Glomerular visceral epithelial cell (primary cell): Measurements from ENCODE around the gene CADPS.

ENCODE experiments used
- DNase-seq: peaks from one replicate; pipeline ENCODE4 v3.0.0-alpha.2; 2016; ENCODE audit errors: extremely low spot score

Gene CADPS

DNA sequence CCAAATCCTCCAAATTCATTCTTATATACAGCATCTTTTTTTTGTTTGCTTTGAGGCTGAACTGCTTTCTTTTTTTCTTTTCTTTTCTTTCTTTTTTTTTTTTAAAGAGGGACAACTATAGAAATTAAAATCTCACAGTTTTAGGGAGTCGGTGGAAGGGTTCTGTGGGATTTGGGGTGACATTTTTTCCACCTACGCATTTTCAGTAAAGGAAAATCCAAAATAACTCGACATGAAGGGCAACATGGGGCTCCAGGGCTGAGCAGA lies 498.8 kb downstream of the CADPS start:
- DNase-seq: no peak

DNA sequence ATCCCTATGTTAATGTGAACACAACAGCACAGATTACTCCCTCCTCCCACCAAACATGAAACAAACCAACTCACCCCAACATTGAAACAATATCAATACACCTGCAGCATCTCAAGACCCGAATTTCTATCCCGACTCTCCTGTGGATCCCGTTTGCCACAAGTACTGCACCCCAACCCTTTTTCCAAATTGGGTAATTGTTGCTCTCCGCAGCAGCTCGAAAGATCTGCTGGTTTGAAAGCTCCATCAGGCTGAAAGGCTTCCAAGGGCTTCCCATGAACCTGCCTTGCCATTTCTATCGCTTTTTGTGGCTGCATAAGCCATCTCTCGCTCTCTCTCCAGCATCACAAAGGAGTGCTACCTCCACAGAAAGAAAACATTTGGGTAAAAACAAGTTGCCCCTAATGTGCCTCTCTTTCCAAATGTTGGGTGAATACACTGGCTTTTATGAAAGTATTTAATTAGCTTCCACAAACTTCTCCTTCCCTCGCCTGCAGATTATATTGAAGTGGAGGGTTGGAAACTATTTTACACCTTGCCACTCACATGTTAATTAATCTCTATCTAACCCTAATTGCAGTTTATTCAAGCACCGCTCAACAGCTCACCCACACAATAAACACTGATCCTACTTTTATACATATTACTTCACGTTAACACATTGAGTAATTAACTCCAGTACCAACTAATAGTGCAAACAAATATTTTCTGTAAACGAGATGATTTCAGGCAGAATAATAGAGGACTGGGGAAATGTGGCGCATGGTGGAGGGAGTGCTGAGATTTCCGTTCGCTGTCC lies 499.4 kb downstream of the CADPS start:
- DNase-seq: no peak

DNA sequence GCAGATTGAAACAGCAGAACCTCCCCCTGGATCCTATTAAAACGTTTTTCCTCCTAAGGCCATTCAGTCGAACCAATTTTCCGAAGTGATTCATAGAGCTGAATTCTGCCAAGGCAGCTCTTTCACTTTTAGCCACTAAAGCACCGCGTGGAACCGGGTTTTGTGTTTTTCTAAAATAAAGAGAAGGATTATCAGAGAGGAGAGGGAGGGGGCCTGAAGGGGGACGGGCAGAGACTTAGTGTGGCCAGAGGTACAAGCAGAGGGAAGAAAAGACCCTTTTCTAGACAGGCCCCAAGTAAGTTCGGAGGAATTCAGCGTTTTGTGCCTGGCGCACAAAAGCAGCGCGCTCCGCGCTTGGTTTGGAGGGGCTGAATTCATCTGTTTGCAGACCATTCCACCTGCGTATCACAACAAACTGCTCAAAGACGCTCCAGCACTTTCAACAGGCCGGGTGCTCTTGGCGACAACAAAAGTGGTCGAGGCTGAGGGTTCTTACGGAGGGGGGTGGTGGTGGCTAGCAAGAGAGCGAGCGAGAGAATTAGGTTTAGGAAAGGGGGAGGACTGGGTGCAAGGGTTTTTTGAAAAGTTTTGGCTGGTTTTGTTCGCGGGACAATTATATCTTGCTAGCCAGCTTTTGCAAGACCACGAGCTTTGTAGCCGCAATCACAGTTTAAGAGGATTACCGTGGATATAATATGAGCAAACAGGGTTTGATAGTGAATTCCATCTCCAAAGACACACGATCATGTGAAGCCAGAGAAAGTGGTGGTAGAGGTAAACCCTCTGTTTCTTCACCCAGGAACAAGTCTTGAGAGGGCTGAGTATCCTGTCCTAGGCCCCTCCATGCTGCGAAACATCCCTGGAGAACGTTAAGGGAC lies 500.6 kb downstream of the CADPS start:
- DNase-seq: no peak

DNA sequence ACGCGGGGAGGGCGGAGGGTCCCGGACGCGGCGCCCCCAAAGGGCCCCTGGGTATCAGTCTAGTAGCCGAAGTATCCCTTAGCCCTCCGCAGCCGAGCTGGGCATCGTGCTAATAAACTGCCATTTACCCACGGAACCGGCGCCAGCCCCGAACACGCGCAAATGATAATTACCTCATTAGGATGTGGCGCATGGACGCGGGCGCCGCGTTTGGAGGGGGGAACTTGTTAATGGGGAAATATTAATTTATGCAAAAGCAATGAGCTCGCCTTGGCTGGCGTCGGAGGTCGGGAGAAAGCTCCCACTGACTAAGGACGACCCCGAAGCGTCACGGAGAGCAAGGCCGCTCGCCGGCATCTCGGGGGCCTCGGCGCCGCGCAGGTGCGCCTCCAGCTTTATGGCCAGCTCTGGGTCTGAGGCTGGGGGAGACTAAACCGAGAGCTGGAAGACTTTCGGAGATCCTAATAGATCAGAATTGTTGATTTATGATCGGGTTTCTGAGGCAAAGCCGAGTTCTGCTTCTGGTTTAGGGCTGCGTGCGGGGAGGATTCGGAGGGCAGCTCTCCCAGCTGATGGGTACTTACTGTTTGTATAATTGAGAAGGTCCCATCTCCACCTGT lies 501.4 kb downstream of the CADPS start:
- DNase-seq: no peak

DNA sequence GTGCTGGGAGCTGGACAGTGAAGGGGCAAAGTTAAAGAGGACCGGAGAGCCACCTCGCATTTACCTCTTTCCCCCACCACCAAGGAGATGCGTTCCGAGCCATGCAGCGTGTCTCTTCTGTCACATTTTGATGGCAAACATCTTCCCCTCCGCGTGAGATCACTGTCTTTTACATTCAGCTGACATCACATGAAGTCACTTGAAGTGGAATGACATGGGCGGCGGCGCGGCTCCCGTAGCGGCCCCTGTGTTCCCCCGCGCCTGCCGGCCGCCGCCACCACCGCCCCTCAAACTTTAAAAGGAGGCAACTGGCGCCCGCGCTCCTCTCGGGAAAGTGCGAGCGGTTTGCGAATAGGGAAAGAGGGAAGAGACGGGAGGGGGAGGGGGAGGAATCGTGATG lies 502.0 kb downstream of the CADPS start, which contains the start of gene FEZF2:
TSS of gene FEZF2 (minus strand) at position 336 of the 400 bp plus-strand sequence. CDS start 682 bp downstream, outside the sequence.
- no peak for DNase-seq

DNA sequence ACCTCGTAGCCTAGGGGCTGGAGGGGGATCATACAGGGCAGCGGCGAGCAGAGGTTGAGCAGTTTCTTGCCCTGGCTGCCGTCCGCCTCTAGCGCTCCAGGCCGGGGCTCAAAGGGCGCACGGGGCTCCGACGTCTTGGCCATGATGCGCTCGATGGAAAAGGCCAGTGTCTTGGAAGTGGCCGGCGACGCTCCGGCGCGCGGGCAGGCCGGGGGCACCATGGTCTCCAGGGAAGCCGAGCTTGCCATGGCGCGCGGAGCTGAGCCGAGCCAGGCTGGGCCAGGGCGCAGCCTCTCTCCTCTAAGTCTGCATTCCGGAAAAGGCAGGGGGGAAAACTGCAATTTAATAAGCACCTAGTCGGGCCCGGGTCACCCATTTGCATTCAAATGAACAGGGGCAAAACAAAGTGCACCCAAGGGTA lies 502.6 kb downstream of the CADPS start:
- no peak for DNase-seq

DNA sequence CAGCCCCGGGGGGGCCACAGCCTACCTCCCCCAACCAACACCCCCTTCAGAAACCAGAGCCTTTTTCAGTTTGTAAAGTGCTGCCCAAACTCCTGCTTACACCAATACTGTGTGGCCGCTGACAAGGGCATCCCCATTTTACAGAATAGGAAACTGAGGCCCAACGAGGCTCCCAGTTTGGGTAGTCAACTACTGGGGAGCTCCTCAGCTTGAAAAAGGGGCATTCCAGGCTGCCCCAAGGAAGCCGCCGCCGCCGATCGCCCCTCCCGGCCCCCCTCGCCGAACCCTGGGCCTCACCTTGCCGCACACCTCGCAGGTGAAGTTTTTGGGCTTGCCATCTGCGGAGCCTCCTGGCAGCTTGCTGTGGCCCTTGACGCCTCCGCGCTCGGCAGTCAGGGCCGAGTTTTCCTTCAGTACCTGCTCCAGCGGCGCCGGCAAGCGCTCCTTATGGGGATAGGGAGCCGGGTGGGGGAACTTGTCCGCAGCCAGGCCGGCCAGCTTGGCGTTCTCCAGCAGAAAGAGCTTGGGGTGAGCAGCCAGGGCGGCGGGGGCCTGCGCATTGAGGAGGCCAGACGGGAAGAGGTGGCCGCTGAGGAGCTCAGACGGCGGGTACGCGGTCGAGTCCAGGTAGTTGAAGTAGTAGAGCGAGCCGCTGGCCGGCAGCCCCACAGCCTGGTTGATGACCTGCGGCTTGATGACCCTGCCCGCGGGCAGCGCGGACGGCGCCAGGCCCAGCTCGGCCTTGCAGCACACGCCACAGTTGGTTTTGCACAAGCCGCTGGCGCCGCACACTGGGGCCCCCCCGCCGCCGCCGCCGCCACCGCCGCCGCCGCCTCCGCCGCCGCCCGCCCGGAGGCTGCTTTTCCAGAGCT lies 503.3 kb downstream of the CADPS start:
- no peak for DNase-seq

DNA sequence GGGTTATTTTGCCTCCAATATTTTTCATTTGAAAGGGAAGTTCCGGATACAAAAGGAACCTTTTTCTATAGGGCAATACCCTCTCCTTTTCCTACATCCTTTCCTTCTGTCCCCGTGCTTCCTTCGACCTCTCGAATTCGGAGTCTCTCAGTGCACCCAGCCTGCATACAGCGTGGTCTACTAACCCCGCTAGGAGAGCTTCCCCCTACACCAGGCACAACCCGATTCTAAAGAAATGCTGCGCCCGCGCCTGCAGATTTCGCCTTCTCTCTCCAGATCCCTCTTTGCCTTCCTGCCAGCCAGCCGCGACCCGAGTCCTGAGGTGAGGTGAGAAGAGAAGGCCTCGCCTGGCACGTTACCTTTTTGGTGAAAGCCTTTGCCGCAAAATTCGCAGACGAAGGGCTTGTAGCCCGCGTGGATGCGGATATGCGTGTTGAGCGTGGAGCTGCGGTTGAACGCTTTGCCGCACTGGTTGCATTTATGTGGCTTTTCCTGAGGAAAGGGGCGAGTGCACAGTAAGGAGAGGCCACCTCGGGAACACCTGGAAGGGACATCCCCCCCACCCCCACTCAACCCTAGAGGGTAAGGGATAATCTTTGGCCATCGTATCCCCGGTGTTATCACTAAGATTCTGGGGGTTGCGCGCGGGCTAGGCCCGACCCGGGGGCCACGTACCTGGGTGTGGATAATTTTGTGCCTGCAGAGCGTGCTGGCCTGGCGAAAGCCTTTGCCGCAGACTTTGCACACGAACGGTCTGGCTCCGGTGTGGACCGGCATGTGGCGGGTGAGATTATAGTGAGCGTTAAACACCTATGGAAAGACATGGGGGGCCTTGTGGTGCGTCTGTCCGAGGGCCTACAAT lies 504.1 kb downstream of the CADPS start:
- DNase-seq: no peak

DNA sequence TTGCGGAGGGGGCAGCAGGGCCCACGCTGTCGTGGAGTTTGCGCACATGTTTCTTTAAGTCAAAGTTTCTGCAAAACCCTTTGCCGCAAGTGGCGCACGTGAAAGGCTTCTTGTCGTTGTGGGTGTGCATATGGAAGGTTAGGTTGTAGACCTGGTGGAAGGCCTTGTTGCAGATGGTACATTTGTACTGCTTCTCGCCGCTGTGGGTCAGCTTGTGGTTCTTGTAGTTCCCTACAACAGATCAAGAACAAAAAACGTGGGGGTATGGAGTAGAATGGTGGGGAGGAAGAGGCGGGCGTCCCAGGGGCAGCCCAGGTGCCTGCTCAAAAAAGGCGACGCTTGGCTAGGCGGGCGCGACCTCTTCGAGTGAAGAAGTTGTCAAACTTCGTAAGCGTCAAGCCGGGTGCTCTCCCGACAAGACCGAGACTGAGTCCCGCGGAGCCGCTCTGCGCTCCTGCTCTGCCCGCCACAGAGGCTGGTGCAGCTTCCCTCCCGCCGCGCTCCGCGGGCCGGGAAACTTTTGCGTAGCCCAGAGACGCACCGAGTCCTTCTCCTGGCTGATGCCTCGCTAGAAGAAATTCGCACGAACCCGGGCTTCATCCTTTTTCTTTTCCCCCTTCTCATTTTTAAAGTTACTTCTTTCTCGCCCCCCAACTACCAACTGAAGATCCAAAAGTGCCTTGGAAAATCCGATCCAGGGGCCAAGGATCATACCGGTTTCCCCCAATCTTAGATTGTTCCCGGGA lies 504.9 kb downstream of the CADPS start:
- no peak for DNase-seq

DNA sequence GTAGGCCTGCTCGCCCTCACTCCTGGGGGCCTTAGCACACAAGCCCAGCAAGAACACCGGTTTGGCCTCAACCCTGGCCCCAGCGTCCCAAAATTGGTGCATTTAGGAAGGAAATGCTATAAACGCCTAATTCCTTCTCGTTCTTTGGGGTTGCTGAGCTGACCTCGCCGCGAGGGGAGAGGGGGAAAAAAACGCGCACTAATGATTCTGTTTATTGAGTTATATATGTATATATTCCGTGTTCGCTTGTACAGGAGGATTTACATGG lies 505.8 kb downstream of the CADPS start:
- DNase-seq: no peak

DNA sequence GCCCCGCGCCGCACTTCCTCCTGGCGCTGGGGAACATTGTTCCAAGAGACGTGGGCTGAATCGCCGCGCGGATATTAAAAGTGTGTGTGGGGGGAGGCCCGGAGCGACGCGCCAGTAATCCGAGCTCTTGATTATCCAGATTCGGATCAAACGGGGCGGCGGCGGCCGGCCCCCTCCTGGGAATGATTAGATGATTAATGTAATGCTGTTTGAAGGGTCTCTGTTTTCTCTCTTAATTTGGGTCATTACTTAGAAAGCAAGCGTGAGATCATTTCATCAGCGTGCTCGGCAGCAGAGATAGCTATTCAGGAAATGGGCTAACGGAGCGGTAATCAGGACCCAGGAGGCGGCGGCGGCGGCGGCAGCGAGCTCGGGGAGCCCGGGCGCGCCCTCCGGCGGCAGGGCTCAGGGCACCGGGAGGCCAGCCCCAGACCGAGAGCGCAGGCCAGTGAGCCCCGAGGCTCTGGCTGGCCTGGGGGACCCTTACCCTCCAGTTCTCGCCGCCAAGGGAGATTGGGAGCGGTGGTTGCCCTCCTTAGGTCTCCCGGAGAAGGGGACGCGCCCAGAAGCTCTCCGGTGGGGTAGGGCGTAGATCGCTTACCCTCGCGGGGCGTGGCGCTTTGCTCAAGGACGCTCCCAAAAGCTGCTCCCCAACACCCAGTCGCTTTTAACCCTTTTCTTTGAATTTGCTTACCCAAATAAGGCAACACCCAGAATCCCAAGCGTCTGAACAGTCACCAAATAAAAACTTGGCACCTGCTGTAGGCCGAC lies 506.3 kb downstream of the CADPS start:
- no peak for DNase-seq

DNA sequence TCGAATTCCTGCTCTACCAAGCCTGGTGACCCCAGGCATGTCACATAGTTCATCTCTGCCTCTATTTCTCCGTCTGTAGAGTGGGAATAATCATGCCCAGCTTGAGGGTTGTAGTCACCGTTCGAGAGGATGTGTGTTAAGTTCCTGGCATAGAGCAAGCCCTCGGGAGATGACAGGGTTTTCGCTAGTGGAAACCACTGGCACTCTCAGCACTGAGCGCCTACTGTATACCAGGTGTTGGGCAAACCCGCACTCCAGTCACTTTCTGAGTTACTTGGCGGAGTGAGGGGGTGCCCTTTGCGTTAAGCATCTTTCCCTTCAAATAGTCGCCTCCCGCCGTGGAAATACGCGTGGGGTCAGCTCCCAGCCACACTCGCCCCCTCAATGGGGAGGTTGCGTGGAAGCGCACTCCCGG lies 506.9 kb downstream of the CADPS start:
- DNase-seq: no peak

DNA sequence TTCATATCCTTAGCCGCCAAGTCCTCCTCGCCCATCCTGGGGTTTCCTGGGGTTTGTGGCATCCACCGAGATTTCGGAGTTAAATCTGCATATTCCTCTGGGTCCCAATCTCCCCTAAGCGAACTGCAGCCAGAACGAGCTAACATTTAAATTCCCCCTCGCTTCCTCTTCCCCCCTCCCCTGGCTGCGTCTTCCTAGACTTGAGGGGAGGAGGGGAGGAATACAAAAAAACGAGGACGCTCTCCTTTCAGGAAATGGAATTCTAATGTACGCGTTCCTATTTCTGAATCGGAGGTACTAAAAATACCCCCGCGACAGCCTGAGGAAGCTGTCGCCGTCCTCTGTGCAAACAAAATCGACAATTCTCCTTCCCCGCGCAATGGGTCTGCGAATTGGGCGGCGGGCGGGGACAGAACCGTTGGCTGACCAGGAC lies 507.4 kb downstream of the CADPS start:
- no peak for DNase-seq

DNA sequence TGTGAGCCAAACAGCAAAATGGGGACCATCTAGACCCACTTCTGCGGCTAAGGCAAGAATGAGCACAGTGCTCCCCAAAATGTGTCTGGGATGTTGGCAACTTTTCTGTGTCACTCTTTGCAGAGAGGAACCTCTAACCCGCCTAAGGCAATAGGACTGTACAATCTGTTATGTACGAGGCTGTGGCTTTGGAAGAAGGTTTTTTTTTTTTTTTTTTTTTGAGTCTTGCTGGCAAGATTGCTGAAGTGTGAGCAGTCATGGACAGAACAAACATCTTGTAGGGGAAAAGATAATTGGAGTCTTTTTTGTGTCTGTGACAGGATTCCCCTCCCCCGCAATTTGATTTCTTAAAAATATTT lies 509.1 kb downstream of the CADPS start:
- DNase-seq: no peak

DNA sequence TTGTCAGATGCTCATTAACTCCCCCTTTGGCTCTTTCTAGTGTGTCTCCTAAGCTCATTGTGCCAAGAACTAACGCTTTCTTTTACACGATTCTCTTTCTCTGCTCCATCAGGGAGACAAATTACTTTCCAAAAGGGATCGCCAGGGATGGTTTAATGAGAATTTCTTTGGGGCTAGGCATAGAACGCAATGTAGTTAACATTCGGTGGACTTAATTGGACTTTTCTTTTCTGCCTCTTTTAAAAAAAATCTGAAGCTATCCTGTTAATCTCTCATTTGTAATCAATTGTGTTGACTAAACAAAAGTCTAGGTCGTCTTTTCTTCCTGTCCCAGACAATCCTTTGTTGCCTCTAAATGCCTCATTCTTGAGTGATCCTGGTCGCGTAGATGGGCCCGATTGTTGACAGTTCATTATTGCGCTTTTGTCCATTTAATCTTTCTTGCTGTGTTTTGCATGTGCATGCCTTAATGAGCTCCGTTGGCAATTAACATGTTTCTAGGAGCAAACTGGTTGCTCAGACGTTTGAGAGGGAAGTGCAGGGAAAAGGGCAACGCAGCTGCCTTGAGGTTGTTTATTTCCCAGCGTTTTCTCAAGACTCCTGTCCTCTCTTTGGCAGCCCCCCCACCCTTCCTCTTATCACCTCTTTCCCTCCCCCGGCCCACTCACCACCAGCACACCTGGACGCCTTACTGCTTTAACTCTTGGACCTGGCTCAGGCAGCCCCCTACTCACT lies 509.7 kb downstream of the CADPS start:
- no peak for DNase-seq

DNA sequence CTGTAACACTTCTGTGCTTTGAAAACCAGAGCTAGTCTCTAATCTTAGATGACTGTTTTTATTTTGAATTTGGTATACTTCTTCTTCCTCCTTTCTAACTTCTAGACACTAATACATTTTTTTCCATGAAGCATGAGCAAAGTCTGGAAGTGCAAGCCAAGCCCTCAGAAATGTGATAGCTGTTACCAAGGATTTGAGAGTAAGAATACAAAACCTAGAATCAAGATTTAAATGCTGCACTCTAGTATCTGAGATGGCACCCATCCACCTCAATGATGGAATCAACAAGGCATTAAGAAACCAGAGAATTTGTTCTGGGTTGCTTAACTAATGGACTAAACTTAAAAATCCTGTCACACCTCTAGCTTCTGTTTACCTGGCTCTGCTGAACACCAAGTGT lies 511.0 kb downstream of the CADPS start:
- DNase-seq: no peak

DNA sequence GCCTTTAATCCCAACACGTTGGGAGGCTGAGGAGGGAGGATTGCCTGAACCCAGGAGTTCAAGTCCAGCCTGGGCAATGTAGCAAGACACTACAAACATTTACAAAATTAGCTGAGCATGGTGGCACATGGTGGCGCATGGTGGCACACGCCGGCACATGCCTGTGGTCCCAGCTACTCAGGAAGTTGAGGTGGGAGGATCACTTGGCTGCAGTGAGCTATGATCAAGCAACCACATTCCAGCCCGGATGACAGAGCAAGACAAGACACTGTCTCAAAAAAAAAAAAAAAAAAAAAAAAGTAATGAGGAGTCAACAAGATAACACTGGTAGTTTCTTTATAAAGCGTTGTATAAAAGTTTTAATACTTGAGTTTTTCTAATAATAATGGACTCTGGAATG lies 511.9 kb downstream of the CADPS start:
- DNase-seq: peak; percentile 40

DNA sequence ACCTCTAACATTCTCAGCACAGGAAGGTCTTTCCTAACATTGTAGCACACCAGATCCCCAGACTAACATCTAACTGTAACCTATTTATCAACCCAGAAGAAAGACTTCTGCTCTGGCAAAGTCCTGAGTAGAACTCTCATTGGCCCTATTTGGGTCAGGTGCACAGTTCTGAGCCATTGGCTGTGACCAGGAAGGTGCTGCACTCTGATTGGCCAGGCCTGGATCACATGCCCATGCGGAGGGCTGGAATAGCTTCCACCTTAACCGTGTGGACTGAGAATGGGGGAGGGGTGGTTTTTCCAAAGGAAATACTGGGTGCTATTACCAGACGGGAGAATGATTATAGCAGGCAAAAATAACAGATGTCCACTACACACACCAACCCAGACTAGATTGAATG lies 513.4 kb downstream of the CADPS start:
- DNase-seq: no peak

DNA sequence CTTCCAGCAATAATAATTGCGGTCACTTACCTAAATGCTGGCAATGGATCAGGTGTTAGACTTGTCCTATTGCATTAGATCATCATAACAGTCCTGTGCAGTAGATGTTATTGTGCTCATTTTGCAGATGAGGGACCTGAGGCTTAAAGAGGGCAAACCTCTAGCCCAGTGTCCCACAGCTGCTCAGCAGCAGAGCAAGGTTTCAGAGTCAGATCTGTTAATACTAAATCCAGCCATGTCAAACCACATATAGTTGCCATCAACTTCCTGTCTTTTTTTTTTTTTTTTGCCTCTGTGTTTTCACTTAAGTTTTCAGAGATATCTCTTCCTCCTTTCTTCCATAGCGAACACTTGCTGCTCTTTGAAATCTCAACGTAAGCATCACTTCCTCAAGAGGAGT lies 514.0 kb downstream of the CADPS start:
- no peak for DNase-seq
